Activated CD4-positive, alpha-beta T cell treated with anti-CD3 and anti-CD28 coated beads, Interleukin-2, amount 50 U/mL, for 24 hours (primary cell): ENCODE measurements around the gene IL22RA1.

ENCODE experiments used
- DNase-seq, 2 donors: peaks; one replicate each; pipeline ENCODE4 v3.0.0-alpha.2; 2020; ENCODE audit warnings: low read depth in 1 of 2, low spot score in 1 of 2

The IL22RA1 gene

DNA sequence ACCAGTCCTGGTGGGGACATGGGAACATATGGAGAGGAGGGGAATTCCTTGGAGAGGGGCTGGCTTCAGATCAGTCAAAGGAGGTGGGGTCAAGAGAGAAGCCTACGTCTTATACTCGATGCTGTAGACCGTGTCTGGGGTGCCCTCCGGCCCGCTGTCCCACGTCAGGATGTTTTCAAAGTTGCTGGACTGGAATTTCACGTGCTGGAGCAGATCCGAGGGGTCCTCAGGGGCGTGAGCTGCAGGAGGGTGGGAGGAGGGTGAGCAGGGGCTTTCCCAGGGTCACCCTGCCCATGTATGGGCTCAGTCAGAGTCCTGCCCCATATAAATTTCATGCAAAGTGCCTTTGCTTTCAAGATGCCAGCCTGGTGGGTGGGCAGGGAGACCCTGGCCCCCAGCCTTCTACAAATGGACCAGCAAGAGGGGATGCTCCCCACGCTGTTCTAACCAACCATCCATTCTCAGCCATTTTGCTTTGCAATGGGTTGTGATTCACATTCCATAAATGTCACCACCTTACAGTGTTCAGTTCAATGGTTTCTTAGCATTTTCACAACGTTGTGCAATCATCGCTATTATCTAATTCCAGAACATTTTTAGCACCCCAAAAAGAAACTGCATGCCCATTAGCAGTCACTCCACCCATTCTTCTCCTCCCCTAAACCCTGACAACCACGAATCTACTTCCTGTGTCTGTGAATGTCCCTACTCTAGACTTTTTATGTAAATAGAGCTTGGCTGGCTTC, 4.3 kb downstream of the IL22RA1 start:
- no peak for DNase-seq

GRCh38 chr1:24136956-24137539, 5.9 kb downstream of the IL22RA1 start:
- DNase-seq = no peak

- no peak for DNase-seq
Measured at GRCh38 chr1:24134376-24134775, 8.6 kb downstream of the IL22RA1 start.

- DNase-seq = no peak
Measured at GRCh38 chr1:24133819-24134218, 9.1 kb downstream of the IL22RA1 start.

DNA sequence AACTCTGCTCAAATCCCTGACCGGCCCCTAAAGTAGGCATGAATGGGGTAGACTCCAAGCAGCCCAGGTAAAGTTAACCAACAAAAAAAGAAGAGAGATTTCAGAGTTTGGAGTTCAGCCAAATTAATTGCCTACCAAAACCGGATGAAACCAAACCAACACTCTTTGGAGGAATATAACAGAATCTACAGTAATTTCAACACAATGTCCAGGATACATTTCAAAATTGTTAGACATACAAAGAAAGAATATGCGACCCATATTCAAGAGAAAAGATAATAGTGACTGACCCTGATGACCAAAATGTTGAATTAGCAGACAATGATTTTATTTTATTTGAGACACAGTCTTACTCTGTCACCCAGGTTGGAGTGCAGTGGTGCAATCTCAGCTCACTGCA, 12.6 kb downstream of the IL22RA1 start:
- no peak for DNase-seq

GRCh38 chr1:24127801-24128363, 15.1 kb downstream of the IL22RA1 start:
- DNase-seq = no peak

DNA sequence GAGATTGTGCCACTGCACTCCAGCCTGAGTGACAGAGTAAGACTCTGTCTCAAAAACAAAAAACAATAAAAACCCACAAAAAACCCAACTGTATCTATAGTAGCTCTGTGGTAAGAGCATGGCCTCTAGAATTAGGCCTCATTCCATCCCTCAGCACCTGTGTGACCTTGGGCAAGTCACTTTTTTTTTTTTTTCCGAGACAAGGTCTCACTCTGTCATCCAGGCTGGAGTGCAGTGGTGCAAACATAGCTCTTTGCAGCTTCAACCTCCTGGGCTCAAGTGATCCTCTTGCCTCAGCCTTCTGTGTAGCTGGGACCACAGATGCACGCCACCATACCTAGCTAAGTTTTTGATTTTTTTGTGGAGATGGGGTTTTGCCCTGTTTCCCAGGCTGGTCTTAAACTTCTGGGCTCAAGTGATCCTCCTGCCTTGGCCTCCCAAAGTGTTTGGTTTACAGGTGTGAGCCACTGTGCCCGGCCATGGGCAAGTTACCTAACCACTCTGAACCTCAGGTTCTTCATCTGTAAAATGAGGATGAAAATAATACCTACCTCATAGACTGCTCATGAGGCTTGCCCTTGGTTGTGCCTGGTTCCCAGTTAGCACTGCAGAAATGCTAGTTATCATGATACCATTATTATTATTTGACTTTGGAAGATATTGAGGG, 15.7 kb downstream of the IL22RA1 start:
- no peak for DNase-seq

DNA sequence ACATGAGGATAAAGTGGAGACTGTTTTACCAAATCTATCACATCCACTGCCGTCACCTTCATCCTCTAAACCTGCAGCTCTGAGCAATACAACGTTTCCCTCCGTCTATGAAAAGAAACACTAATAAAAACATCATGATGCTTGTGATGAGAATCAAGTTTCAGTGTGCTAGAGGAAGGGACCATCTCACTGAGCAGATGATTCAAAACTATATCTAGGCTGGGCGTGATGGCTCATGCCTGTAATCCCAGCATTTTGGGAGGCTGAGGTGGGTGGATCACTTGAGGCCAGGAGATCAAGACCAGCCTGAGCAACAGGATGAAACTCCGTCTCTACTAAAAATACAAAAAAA, 16.3 kb downstream of the IL22RA1 start:
- DNase-seq = no peak

DNA sequence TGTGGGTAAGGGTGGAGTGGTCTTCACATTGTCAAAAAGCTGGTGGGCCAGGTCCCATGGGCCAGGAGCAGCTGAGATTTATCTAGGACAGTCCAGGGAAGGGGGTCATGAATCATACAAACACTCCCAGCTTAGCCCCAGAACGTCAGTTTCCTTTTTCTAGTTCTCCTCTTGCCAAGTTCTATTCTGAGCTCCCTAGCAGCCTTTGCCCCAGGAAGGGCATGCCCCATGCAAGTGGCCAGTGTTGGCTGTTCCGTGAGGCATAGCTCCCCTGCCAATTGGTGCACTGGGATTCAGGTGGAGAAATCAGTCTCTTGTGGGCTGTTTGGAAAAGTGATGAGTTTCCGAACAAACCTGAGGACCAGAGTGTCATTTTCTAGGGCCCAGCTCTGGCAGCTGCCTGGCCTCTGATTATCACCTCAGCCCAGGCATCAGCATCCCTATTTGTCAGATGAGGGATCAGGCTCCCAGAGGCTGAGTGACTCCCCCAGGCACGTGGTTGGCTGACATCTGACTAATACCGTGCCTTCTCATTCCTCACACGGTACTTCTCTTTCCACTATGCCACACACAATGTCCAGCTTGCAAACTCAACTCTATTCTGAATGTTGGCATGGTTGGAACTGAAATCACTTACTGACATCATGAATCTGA, 16.8 kb downstream of the IL22RA1 start:
- no peak for DNase-seq

DNA sequence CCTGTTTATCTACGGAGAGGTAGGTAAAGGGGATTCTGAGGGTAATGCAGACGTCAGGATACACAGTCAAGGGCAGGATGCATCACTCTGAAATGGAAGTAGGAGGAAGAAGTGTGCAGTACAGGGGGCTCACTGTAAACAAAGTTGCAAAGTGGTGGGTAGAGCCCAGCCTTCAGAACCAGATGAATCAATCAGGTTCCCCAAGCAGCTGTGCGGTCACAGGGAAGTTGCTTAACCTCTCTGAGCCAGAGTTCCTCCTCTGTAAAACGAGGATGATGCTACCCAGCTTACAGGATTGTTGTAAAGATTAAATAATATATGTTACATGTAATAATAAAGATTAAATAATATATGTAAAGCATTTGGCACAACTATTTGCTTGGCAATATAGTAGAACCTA, 17.5 kb downstream of the IL22RA1 start:
- DNase-seq = no peak

DNA sequence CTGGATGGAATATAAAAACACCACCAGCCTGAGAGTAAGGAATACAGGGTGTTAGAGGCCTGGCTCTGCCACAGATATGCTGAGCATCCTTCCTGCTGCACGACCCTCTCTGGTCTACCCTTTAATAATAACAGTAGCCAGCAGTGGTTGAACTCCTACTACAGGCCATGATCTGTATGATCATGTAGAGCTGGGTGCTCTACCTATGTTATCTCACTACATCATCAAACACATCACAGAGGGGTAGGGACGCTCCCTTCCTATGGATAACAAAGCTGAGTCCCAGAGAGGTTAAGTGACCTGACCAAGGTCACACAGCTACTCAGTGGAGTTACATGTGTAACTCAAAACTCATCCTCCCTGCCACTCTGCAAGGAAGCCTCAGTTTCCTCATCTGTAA, 18.0 kb downstream of the IL22RA1 start:
- no peak for DNase-seq

- no peak for DNase-seq
Measured at GRCh38 chr1:24123611-24124010, 19.3 kb downstream of the IL22RA1 start.

DNA sequence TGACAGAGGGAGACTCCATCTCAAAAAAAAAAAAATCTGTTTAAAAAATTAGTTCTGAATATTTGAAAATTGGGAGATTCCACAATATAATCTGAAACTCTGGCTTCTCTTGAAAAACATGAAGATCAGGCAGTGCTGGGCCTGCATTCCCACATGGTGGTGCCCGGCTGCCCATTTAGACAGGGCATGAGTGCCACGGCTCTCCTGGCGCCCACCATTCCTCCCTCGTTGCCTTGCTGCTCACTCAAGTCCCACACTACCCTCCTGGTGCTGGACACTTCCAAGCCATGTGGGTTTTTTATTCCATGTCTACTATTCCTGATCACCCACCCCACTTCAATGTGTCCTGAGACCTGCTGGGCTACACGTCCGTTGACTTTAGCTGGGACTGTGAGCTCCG, 20.2 kb downstream of the IL22RA1 start:
- DNase-seq = no peak

DNA sequence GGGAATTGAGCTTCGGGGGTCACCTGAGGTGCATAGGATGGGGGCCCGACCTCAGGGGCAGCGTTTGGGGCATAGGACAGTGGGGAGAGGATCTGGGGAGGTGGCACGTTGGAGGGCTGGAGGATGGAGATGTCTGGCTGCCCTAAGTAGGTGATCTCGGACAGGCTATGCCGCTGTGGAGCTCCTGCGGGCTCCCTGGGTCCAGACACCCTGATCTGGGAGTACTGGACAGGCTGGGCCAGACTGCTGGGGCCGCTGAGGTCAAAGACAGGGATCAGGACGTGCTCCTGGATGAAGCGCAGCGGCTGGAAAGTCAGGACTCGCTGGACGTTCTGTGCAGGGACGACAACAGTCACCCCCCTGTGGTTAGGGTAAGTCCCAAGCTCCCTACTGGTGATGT, 21.5 kb downstream of the IL22RA1 start:
- no peak for DNase-seq

- DNase-seq = no peak
Measured at GRCh38 chr1:24120965-24121364, 22.0 kb downstream of the IL22RA1 start.

GRCh38 chr1:24119859-24120756, 22.8 kb downstream of the IL22RA1 start:
- DNase-seq = no peak

DNA sequence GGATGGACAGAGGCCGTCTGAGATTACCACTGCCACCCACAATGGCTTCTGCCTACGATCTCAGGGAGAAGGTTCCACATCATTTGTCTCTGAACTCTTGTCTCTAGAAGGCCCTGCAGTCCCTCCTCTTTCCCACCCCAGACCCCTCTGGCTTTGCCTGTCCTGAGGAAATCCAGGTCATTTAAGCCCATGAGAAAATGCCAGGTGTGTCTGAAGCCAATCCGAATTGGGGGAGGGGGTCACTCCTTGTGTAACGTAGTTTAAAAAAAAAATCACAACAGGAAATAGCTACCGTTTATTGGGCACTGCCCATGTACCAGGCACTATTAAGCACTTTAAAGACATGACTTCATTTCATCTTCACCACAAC, 23.5 kb downstream of the IL22RA1 start:
- no peak for DNase-seq

GRCh38 chr1:24118410-24119242, 24.3 kb downstream of the IL22RA1 start:
- DNase-seq = no peak

- DNase-seq = no peak
Measured at GRCh38 chr1:24117722-24118409, 25.1 kb downstream of the IL22RA1 start.
